Stimulated activated CD8-positive, alpha-beta memory T cell treated with anti-CD3 and anti-CD28 coated beads, Interleukin-4, amount 100 ng/mL, for 4 hours (primary cell): ENCODE results near the gene IL17REL.

Experiments
- DNase-seq, 2 donors: peaks; one replicate each; pipeline ENCODE4 v3.0.0-alpha.2; 2020; ENCODE audit warnings: low read depth in 2 of 2, low spot score in 1 of 2

The IL17REL gene

GRCh38 chr22:49958931-49959781, 53.4 kb downstream of the IL17REL start:
- DNase-seq = no peak

- no peak for DNase-seq
These were observed 54.1 kb downstream of the IL17REL start for GRCh38 chr22:49958366-49958921.

- no peak for DNase-seq
These were observed 54.7 kb downstream of the IL17REL start for GRCh38 chr22:49957826-49958365.

GRCh38 chr22:49956914-49957825, 55.4 kb downstream of the IL17REL start:
- DNase-seq = no peak

- no peak for DNase-seq
These were observed 56.2 kb downstream of the IL17REL start for GRCh38 chr22:49956418-49956770.

- no peak for DNase-seq
These were observed 56.8 kb downstream of the IL17REL start for GRCh38 chr22:49955581-49956417.

GRCh38 chr22:49954991-49955580, 57.5 kb downstream of the IL17REL start:
- DNase-seq = no peak

- no peak for DNase-seq
These were observed 58.2 kb downstream of the IL17REL start for GRCh38 chr22:49954354-49954753.

- DNase-seq = no peak
These were observed 58.8 kb downstream of the IL17REL start for GRCh38 chr22:49953680-49954344.

- no peak for DNase-seq
These were observed 59.4 kb downstream of the IL17REL start for GRCh38 chr22:49953027-49953679.

- DNase-seq = no peak
These were observed 60.3 kb downstream of the IL17REL start for GRCh38 chr22:49951986-49952896.

GRCh38 chr22:49951678-49951985, 60.9 kb downstream of the IL17REL start:
- DNase-seq = no peak

GRCh38 chr22:49951000-49951677, 61.4 kb downstream of the IL17REL start:
- DNase-seq = peak in 1 of 2 donors; percentile 88

GRCh38 chr22:49950396-49950994, 62.1 kb downstream of the IL17REL start:
- DNase-seq = no peak

- no peak for DNase-seq
These were observed 62.7 kb downstream of the IL17REL start for GRCh38 chr22:49949914-49950292.

- no peak for DNase-seq
These were observed 63.3 kb downstream of the IL17REL start for GRCh38 chr22:49948958-49949913.
